Inflammatory macrophage treated with lipopolysaccharide for 4 hours (primary cell): ENCODE results near the gene POLA2.
A peak's percentile ranks its signal among the peaks of the same experiment; 100 is the strongest.
"Not testable (repeated sequence)": the region's sequence is repeated elsewhere in the genome, so short reads cannot be mapped to it uniquely, and the experiment has no call there.

Source experiments
- DNase-seq: peaks from one replicate; pipeline ENCODE4 v3.0.0-alpha.2; 2020

POLA2 gene

DNA sequence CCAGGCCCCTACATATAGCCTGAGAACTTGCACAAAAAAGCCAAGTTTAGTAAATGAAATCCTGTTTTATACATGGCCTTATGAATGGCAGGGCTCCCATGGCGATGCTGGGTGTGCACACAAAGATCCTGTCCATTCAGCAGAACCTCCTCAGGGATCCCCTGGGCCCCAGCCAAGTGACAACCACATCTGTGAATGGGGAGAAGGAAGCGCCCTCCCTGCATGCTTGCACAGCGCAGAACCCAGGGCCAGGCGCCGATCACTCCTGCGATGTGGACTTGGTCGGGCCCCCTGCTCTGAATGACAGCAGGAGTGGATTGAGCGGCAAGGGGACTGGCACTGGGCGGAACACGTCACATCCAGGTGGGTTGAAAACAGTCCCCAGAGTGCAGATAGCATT, 48.5 kb downstream of the POLA2 start:
- DNase-seq, result no peak

DNA sequence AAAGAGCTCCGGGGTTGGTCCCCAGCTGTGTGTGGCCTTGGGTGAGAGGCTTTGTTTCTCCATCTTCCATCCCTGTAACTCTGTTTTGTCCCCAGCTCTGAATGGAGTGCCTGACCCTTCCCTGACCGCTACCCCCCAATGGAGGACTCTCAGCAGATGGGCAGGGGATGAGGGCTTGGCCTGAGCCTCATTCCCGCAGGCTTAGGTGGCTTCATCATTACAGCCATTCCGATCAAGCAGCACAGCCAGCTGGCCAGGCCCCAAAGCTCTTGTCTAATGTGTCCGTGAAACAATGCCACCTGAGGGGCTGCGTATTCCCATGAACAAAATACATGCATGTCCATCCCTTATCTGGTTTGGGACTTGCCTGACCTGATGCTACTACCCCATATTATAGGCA, 49.0 kb downstream of the POLA2 start:
- DNase-seq, result no peak

GRCh38 chr11:65311170-65311678, 49.5 kb downstream of the POLA2 start:
- peak; percentile 73 for DNase-seq

- DNase-seq, result peak; percentile 88
Observed at GRCh38 chr11:65314501-65315203, 52.9 kb downstream of the POLA2 start, which contains the start of gene CDC42EP2. Gene CDC42EP2 (plus strand): TSS chr11:65314866. CDS start chr11:65320899, 6,033 bp downstream.

- peak; percentile 68 for DNase-seq
Observed at GRCh38 chr11:65315204-65315865, 53.6 kb downstream of the POLA2 start.

DNA sequence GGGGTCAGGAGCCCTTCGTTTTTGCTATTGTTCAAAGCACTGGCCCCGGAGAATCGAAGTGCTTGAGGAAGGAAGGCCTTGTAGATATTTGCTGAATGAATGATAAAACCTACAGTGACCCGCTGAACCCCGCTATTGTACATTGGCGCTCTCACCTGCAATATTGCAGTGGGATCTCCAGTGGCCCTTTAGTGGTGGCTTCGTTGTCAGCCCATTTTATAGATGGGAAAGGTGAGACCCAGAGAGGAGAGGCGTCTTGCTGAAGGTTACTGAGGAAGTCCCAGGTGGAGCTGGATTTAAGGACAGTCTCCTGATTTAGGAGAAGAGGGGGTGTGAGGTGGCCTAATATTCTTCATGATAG, 54.1 kb downstream of the POLA2 start:
- no peak for DNase-seq

GRCh38 chr11:65316227-65317024, 54.7 kb downstream of the POLA2 start:
- DNase-seq, result peak; percentile 88

DNA sequence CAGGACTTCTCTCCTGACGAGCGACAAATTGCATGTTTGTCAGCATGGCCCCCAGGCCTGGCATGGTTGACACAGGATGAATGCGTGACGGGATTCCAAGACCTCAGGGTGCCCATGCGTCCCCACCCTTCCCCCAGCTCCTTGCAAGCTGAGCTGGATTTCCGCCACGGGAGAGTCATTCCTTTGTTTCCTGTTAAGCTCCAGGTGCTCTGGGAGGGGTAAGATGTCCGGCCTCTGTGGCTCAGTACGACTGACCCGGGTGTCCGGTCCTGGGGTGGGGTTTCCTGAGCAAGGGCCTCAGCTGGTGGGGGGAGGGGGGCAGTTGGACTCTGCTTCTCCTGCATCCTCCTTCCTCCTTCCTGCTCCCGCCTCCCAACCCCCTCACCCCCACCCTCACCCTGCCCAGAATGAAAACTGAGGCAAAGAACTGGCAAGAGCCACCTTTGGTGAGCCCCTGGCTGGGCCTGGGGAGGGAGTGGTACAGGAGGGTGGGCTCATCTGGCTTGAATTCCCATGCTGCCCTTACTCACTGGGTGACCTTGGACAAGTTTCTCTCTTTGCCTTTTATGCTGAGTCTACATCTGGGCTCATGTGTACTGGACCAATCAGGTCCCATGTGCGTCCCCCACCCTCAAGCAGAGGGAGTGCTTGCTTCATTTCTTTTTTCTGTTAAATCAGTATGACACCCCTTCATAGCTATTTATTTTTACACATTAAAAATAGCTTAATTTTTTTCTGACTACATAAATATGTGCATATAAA, 55.4 kb downstream of the POLA2 start:
- DNase-seq, result no peak

- no peak for DNase-seq
Observed at GRCh38 chr11:65320386-65321075, 58.8 kb downstream of the POLA2 start.

GRCh38 chr11:65321076-65321475, 59.3 kb downstream of the POLA2 start:
- DNase-seq, result no peak

GRCh38 chr11:65321828-65322485, 60.2 kb downstream of the POLA2 start:
- DNase-seq, result no peak

DNA sequence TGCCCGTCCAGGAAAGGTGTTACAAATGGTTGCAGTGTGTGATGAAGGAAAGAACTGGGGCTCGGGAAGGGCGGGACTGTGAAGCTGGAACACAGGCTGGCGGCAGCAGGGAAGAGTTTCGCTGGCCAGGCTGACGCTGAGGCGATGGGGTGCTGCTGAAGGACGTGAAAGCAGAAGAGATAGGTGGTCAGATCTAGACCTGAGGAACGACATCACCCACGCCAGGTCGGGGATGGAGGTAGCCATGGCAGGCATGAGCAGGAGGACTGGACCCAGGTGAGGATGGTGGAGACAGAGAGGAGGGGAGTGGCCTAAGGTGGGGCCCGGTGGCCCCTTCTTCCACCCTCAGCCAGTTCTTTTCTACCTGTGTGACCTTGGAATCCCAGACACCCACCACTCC, 62.1 kb downstream of the POLA2 start:
- DNase-seq, result no peak

DNA sequence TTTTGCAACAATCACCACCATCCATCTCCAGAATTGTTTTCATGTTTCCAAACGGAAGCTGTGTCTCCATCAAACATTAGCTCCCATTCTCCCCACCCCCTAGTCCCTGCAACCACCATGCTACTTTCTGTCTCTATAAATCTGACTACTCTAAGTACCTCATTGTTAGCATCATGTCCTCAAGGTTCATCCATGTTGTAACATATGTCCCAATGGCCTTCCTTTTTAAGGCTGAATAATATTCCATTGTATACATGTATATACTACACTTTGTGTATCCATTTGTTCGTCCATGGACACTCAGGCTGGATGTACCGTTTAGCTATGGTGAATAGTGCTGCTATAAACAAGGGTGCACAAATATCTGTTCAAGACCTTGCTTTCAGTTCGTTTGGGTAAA, 63.7 kb downstream of the POLA2 start:
- no peak for DNase-seq

DNA sequence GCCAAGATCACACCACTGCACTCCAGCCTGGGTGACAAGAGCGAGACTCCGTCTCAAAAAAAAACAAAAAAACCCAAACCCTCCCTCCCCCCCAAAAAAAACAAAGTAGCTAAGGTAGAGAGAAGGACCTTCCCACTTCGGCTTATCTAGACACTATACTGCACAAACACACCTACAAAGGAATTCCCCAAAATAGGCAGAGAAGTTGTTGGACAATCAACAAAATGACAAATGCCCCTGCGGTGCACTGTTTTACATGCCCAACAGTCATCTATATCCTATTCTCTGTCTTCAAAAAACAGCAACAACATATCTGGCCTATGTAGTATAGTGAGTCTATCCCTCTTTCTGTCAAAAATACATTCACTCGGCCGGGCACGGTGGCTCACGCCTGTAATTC, 65.3 kb downstream of the POLA2 start:
- DNase-seq, result no peak

DNA sequence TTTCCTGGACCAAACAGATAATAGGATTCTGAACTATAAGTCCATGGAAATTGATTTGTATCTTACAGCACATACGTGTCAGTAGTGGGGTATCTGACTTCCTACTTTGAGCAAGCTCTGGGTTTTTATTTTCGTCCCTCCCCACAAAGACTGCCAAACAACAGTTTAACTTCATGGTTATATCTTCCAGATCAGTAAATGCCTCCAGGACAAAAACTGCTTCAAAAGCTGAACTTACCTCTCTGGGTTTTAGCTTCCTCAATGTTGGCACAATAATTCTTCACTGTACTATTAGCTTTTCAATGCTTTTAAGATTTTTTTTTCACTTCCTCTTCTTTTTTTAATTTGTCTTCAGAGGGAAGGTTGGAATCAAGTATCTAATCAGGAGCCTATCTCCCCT, 67.7 kb downstream of the POLA2 start:
- no peak for DNase-seq

DNA sequence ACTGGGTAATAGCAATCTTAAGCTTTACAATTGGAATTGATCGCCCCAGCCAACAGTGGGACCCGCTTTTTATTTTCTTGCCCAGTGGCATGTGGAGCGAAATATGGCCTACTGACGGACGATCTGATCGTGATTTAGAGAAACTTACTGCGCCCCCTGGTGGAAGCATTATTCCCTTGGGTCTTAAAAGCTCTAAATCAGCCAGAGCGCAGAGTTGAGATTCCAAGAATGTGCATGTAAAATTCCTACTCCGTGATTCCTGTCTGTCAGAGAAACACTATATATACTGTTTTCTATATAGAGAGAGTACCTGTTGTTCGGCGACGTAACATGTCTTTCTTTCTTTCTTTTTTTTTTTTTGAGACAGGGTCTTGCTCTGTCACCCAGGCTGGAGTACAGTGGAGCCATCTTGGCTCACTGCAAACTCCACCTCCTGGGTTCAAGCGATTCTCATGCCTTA, 68.2 kb downstream of the POLA2 start:
- peak; percentile 92 for DNase-seq

GRCh38 chr11:65330544-65330943, 68.8 kb downstream of the POLA2 start:
- DNase-seq, result no peak

- not testable (repeated sequence) for DNase-seq
Observed at GRCh38 chr11:65332591-65332990, 70.8 kb downstream of the POLA2 start.

- DNase-seq, result no peak
Observed at GRCh38 chr11:65334696-65335295, 73.0 kb downstream of the POLA2 start.

- DNase-seq, result no peak
Observed at GRCh38 chr11:65338676-65339075, 76.9 kb downstream of the POLA2 start.

GRCh38 chr11:65340226-65340625, 78.5 kb downstream of the POLA2 start:
- DNase-seq, result no peak
